ENCODE measurements around the gene PPIF. TPM values are rescaled to one million over a fixed set of nuclear protein-coding genes. Genes with fewer than 3 reads are reported as not detected.

PPIF gene
- total RNA-seq, 2 experiments from 2014 or later = 55.7 to 121 TPM

DNA sequence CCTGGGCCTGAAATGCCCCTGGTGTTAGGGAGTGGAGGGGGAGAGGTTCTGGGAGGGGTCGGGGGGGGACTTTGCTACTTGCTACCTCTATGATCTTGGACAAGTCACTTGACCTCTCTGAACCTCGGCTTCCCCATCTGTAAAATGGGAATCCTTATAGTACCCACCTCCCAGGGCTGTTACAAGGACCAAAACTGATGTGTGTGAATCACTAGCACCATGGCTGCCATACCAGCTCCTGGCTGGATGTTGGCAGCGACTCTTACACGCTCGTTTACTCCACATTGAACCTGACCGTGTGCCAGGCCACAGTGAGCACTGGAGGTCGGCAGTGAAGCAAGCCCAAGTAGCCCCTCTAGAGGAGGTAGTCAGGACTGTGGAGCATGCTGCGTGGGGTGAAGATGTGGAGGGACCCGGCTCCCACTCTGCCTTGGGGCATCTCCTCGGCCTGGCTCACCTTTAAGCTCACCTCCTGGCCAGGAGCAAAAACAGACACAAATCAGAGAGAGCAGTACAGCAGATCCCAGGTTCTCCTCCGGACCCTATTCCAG, 28.9 kb downstream of the PPIF start:
- BruUV-seq (replicated peaks) = no TSS peak
- no peak overlapping the region for H2AFZ ChIP-seq (ENCODE audit: low read length)
- no peaks in the 10 kb centered on the region for H3K4me1 ChIP-seq (ENCODE audit: insufficient read depth, low read length, poor library complexity, severe bottlenecking)
- H3K79me2 ChIP-seq (ENCODE audit: insufficient read depth, low read depth, low read length) = no peaks in the 10 kb centered on the region
- H3K9me3 ChIP-seq (ENCODE audit: low read length) = no peaks in the 10 kb centered on the region
- H3K36me3 ChIP-seq (ENCODE audit: insufficient read depth, low read length) = no peaks in the 10 kb centered on the region
- H4K20me1 ChIP-seq (ENCODE audit: insufficient read depth, low read length) = no peaks in the 10 kb centered on the region
- TF ChIP-seq, protein P1, sequence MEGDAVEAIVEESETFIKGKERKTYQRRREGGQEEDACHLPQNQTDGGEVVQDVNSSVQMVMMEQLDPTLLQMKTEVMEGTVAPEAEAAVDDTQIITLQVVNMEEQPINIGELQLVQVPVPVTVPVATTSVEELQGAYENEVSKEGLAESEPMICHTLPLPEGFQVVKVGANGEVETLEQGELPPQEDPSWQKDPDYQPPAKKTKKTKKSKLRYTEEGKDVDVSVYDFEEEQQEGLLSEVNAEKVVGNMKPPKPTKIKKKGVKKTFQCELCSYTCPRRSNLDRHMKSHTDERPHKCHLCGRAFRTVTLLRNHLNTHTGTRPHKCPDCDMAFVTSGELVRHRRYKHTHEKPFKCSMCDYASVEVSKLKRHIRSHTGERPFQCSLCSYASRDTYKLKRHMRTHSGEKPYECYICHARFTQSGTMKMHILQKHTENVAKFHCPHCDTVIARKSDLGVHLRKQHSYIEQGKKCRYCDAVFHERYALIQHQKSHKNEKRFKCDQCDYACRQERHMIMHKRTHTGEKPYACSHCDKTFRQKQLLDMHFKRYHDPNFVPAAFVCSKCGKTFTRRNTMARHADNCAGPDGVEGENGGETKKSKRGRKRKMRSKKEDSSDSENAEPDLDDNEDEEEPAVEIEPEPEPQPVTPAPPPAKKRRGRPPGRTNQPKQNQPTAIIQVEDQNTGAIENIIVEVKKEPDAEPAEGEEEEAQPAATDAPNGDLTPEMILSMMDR (conservative IDR thresholded peaks at IDR 0.05; ENCODE audit: low read length) = no peak
- no peak overlapping the region for H3K4me2 ChIP-seq (ENCODE audit: low read length)
- H3K27ac ChIP-seq (ENCODE audit: low read depth, low read length, poor library complexity, severe bottlenecking) = no peak overlapping the region
- POLR2A ChIA-PET = no interaction called here
- CTCF ChIA-PET (ENCODE audit: unreplicated experiment) = interaction anchor here (0.6 to 1.0 kb wide), 2 partner anchors 85 to 94 kb away, joined by 4 read pairs; no protein-coding TSS in a partner anchor
- no peaks in the 10 kb centered on the region for H3K9me2 ChIP-seq (ENCODE audit: insufficient read depth, low read length)
- intact Hi-C loops (cut with micrococcal nuclease; ENCODE audit: unreplicated experiment) = no loop called here
- no peak for DNase-seq (ENCODE audit: low spot score)
- H3K4me3 ChIP-seq (ENCODE audit: low read depth, low read length, poor library complexity, severe bottlenecking) = no peak overlapping the region

DNA sequence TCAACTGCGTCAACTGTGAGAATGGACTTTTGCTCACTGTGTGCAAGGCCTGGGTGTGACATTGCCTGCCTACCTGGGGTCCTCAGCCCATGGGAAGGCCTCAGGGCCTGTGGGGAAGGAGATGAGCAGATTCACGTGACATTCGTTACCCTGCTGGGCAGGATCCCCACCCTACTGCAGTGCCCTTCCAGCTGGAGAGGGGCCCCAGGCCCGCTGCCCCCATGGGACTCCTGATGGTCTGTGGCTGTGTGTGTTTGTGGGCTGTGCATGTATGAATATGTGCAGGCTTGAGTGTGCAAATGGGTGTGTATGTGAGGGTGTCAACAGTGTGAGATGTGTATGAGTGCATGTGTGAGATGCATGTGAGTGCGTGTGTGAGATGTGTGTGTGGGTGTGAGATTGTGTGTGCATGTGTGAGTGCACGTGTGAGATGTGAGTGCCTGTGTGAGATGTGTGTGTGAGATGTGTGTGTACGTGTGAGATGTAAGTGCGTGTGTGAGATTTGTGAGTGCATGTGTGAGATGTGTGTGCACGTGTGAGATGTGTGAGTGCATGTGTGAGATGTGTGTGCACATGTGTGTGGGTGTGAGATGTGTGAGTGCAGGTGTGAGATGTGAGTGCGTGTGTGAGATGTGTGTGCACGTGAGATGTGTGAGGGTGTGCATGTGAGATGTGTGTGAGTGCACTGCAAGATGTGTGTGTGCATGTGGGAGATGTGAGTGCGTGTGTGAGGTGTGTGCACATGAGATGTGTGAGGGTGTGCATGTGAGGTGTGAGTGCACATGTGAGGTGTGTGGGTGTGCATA, 29.7 kb downstream of the PPIF start:
- no peaks in the 10 kb centered on the region for H3K36me3 ChIP-seq (ENCODE audit: insufficient read depth, low read length)
- intact Hi-C loops (cut with micrococcal nuclease; ENCODE audit: unreplicated experiment) = no loop called here
- DNase-seq (ENCODE audit: low spot score) = no peak
- no peaks in the 10 kb centered on the region for H3K9me3 ChIP-seq (ENCODE audit: low read length)
- H3K4me1 ChIP-seq (ENCODE audit: insufficient read depth, low read length, poor library complexity, severe bottlenecking) = no peaks in the 10 kb centered on the region
- no peaks in the 10 kb centered on the region for H4K20me1 ChIP-seq (ENCODE audit: insufficient read depth, low read length)
- no peak overlapping the region for H3K27ac ChIP-seq (ENCODE audit: low read depth, low read length, poor library complexity, severe bottlenecking)
- no peak overlapping the region for H3K4me2 ChIP-seq (ENCODE audit: low read length)
- CTCF ChIA-PET (ENCODE audit: unreplicated experiment) = no interaction called here
- no peak for TF ChIP-seq EZH2phosphoT487 (IDR thresholded peaks at IDR 0.05; ENCODE audit: borderline replicate concordance, low read depth, low read length)
- TF ChIP-seq, protein P1 (conservative IDR thresholded peaks at IDR 0.05; ENCODE audit: low read length) = no peak
- POLR2A ChIA-PET = no interaction called here
- H3K4me3 ChIP-seq (ENCODE audit: low read depth, low read length, poor library complexity, severe bottlenecking) = no peak overlapping the region
- no peaks in the 10 kb centered on the region for H3K9me2 ChIP-seq (ENCODE audit: insufficient read depth, low read length)
- H2AFZ ChIP-seq (ENCODE audit: low read length) = no peak overlapping the region
- BruUV-seq (replicated peaks) = no TSS peak
- H3K79me2 ChIP-seq (ENCODE audit: insufficient read depth, low read depth, low read length) = no peaks in the 10 kb centered on the region
